DND-41 (cell line): ENCODE measurements around the gene FCRL2.

Experiments
- EZH2 ChIP-seq: IDR thresholded peaks from 3 replicates; pipeline ENCODE4 v1.6.1; 2012; ENCODE audit warnings: borderline replicate concordance, low read depth, mild to moderate bottlenecking, moderate library complexity, low read length, inconsistent platforms; ENCODE audit not compliant: severe bottlenecking
- TF ChIP-seq, protein P1 (sequence below): IDR thresholded peaks from 2 replicates; pipeline ENCODE4 v1.5.1; 2012; ENCODE audit warnings: borderline replicate concordance, low read length, moderate library complexity, mild to moderate bottlenecking; ENCODE audit not compliant: poor library complexity, severe bottlenecking; ENCODE audit errors: extremely low read depth

DNA sequence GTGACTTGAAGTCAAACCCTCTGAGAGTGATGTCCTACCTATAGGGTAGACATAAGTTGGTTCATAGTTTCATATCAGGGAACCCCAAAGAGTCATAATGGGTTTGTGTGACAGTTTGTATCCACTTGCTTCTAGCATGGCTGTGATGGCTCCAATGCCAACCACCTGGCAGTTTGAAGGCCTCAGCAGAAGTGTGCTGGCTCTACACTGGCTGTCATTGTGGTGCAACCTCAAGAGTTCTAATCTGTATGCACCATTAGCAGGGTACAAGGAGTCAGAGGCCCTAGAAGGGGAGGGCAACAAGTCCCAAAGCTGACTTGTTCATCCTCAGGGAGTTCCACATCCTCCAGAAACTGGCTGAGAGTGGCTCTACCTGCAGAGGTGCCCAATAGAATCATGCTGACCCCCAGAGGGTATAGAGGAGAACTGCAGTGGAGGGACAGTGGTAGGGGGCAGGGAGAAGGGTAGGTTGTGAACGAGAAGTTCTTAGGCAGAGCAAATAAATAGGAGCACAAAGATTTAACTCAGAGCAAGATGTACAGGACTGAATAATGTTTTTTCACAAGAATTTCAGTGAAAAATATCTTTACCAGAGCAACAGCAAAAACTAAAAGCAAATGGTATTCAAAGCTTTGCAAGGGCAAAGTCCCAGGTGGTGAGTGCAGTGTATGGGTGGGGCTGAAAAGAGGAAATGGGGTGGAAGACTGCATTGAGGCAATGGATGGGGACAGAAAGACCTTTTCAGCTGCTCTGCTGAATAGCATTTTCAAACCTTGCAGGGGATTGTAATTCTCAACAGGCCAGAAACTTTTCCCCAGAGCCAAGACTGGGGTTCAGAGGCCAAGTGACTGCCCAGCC is 3.2 kb downstream of the FCRL2 start:
- TF ChIP-seq, protein P1, sequence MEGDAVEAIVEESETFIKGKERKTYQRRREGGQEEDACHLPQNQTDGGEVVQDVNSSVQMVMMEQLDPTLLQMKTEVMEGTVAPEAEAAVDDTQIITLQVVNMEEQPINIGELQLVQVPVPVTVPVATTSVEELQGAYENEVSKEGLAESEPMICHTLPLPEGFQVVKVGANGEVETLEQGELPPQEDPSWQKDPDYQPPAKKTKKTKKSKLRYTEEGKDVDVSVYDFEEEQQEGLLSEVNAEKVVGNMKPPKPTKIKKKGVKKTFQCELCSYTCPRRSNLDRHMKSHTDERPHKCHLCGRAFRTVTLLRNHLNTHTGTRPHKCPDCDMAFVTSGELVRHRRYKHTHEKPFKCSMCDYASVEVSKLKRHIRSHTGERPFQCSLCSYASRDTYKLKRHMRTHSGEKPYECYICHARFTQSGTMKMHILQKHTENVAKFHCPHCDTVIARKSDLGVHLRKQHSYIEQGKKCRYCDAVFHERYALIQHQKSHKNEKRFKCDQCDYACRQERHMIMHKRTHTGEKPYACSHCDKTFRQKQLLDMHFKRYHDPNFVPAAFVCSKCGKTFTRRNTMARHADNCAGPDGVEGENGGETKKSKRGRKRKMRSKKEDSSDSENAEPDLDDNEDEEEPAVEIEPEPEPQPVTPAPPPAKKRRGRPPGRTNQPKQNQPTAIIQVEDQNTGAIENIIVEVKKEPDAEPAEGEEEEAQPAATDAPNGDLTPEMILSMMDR, result peak; percentile 63
- no peak for TF ChIP-seq EZH2
